GM04504 (cell line): ENCODE measurements around the gene BTBD9.

ENCODE experiments used
- DNase-seq: peaks from one replicate; pipeline ENCODE4 v3.0.0-alpha.2; 2012; ENCODE audit warnings: low read depth

BTBD9 gene

DNA sequence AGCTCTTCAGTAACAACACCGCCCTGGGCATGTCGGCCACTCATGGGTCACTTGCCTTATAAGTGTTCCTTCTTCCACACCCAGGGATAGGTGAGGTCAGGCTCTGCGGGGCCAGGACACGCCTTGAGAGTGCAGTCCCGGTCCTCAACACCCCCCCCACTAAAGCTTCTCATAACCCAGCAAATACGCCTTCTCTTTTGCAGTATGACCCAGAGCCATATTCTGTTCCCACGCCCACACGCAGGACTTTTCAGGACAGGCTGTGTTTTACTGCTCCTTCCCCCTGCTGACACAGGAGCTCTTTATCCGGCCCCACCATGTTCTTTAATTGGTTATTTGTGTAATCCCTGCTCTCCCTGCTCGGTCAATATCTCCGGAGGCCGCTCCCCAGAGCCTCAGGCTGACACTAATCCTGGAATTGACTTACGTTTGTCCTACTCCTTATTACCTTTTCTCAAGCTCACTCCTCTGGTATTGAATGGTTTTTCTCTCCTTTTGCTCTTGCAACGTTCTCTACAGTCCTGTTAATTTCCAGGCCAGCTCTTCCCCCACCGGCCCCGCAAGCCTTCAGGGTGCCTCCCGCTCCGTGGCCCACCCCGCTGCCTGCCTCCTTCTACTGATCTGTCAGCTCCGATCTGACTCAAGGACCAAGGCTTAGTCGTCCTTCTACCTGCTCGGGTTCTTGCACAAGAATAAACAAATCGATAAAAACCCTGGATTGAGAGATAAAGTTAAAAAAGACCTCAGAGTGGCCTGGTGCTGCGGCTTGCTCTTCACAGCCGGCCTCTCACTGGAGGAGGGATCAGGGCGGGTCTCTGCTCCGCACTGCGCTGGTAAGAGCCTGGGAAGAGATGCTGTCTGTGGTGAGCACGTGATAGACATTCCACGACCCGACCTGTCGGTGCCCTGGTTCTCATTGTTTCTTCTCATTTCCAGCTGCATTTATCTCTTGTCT is 462.7 kb downstream of the BTBD9 start:
- DNase-seq, result no peak

GRCh38 chr6:38175786-38176185 is 463.9 kb downstream of the BTBD9 start:
- no peak for DNase-seq

- DNase-seq, result no peak
Observed at GRCh38 chr6:38174806-38175495, 464.8 kb downstream of the BTBD9 start.

GRCh38 chr6:38174315-38174714 is 465.4 kb downstream of the BTBD9 start:
- DNase-seq, result no peak

DNA sequence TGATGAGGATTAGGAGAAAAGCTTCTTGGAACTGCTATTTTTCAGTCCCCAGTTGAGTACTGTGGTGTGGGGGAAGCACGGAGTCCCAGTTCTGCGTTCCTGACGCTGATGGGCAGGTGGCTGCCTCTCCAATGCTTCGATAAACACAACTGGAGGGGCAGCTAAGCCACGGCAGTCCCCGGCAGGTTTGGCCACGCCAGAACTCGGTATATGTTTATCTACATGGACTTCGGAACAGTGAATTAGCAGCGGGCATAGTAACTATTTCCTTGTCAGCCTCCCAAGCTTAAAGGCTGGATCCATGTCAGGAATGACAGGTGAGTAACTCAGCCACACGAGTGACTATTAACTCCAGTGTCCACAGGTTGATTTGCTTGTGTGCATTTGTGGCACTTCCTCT is 465.8 kb downstream of the BTBD9 start:
- no peak for DNase-seq

DNA sequence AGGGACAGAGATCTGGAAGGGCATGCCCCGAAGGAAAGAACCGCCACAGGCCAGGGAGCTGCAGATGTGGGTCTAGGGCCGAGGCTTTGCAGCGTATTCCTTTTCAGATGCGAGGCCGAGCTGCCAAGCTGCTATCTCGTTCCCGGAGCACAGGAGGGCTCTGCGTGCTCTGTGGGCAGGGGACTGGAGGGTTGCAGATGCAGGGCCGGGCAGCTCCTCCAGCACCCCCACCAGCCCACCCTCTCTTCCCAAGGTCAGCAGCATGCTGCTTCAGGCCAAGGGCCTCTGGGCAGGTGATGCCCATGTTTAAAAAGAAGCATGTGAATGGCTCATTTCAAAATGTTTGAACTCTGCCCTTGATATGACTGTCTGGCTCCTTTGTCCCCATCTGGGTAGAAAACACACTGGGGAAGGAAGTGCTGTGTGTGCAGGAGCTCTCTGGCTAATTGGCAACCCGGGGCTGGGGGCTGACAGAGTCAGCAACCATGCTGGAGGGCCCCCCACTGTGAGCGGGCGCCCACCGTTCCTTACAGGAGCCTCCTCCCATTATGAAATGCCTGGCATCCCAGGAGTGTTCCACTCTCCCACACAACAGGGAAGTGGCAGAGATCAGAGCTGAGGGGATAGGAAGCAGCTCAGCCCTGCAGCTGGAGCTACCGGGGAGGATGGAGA is 466.9 kb downstream of the BTBD9 start:
- DNase-seq, result no peak

- DNase-seq, result no peak
Observed at GRCh38 chr6:38171997-38172738, 467.6 kb downstream of the BTBD9 start.

- no peak for DNase-seq
Observed at GRCh38 chr6:38170666-38171355, 468.9 kb downstream of the BTBD9 start.

GRCh38 chr6:38169977-38170526 is 469.7 kb downstream of the BTBD9 start:
- DNase-seq, result no peak

DNA sequence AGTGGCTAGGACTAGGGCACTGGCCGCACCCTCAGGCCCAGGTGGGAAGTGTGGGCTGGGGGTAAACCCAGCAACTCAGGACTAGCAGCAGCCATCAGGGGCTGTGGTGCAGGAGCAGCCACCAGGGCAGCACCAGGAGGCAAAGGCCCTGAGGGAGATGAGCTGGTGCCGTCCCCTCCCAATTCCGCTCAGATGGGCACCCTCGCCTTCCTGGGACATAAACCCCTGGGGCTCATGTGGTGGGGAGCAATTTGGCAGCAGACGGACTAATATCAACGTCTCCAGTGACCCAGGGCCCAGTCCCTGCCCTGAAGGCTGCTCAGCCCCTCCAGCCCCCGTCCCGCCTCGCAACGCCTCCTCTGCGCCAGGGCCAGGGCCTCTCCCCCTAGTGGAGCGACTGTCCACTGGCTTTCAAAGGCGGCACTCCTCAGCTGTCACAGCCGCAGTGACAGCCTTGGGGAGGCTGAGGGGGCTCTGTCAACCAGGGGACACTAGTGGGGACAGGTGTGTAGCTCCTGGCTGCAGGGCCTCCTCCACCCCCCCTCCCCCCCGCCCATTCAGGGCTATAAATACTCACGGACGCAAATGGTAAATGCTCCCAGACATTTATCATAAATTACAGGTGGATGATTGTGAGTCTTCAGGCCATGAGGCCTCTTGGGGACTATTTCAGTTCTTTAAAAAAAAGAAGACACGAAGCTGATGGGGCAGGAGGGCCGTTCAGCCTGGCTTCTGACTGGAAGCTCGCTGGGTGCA is 470.3 kb downstream of the BTBD9 start:
- DNase-seq, result no peak

DNA sequence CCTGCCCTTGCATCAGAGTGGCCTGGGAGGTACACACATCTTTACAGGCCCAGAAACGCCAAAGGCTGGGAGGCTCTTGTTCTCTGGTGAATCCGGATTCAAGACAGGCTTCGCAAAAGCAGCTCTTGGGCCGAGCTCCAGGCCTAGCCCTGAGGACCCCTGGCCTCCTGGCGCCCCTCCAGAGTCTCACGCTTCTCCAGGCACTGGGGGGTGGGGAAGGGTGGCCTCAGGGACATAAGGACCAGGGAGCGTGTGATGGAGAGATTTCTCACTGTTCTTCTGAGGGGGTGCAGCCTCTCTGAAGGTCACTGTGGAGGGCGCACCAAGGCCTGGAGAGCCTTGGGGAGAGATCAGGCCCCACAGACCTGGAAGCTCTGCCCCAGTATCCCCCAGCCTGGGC is 471.0 kb downstream of the BTBD9 start:
- no peak for DNase-seq

DNA sequence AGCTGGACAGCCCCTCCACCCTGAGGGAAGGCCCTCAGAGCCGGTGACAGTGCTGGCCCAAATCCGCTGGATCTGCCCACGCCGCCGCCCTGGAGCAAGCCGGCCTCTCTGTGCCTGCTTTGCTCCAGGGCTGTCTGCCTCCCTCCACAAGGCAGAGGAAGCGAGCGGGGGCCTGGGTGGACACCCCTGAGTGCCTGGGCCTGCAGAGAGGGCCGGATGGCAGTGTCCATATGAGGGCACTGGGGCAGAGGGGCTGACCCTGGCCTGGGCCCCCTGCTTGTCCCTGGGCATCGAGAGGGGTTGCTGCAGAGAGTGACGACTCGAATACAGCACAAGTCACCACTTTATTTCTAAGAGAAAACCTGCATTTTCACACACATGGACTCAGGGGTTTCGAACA is 471.6 kb downstream of the BTBD9 start:
- no peak for DNase-seq

GRCh38 chr6:38167598-38167997 is 472.1 kb downstream of the BTBD9 start:
- no peak for DNase-seq

GRCh38 chr6:38166411-38167240 is 473.1 kb downstream of the BTBD9 start:
- DNase-seq, result no peak

DNA sequence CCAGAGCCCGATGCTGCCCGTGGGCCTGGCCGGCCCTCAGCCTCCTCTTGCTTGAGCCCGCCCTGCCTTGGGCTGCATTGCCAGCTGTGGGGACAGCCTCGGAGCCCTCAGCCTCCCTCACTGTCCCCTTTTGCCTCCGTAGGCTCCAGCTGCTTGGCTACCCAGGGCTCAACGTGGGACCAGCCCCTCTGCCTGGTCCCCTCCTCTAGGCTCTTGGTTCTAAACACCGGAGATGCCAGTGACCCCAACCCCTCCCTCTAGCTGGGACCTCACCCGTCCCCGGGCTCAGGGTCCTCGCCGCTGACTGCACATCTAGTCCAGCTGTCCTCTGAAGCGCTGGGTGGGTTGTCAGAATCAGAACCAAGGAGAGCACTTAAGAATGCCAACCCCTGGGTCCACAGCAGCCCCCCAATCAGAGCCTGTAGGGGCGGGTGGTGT is 475.0 kb downstream of the BTBD9 start:
- DNase-seq, result no peak

DNA sequence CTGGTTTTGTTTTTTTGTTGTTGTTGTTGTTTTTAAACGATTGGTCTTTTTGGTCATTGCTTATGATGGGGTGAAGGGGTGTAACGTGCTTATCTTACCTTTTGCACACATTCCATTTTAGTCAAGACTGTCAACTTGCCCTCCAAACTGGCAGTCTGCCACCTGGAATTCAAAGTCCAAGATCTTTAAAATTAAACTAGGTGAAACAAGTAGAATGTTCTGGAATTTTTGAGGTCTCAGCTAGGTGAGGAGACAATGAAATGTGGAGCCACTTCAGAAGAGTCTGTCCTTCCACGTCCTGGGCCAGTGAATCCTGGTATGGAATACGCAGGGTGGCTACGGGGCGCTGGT is 475.6 kb downstream of the BTBD9 start:
- DNase-seq, result no peak

GRCh38 chr6:38163186-38164130 is 476.3 kb downstream of the BTBD9 start:
- no peak for DNase-seq

GRCh38 chr6:38162493-38163185 is 477.1 kb downstream of the BTBD9 start:
- DNase-seq, result no peak
